Measurements from ENCODE around the gene STK31.
"Not testable (repeated sequence)": the region's sequence is repeated elsewhere in the genome, so short reads cannot be mapped to it uniquely, and the experiment has no call there.

STK31 gene

GRCh38 chr7:23713285-23714149, 3.5 kb downstream of the STK31 start:
- DNase-seq = no peak

GRCh38 chr7:23714150-23714464, 4.1 kb downstream of the STK31 start:
- no peak for DNase-seq

GRCh38 chr7:23714579-23714978, 4.6 kb downstream of the STK31 start:
- no peak for DNase-seq

GRCh38 chr7:23715099-23715498, 5.1 kb downstream of the STK31 start:
- DNase-seq = no peak

- DNase-seq = no peak
Observed at GRCh38 chr7:23717788-23718187, 7.8 kb downstream of the STK31 start.

GRCh38 chr7:23721456-23721855, 11.4 kb downstream of the STK31 start:
- DNase-seq = no peak

GRCh38 chr7:23722587-23723216, 12.7 kb downstream of the STK31 start:
- DNase-seq = not testable (repeated sequence)

GRCh38 chr7:23724113-23724512, 14.1 kb downstream of the STK31 start:
- DNase-seq = not testable (repeated sequence)

GRCh38 chr7:23742051-23742450, 32.0 kb downstream of the STK31 start:
- no peak for DNase-seq

GRCh38 chr7:23743226-23743625, 33.2 kb downstream of the STK31 start:
- DNase-seq = no peak

GRCh38 chr7:23746629-23747028, 36.6 kb downstream of the STK31 start:
- no peak for DNase-seq

GRCh38 chr7:23751852-23752251, 41.8 kb downstream of the STK31 start:
- DNase-seq = no peak

GRCh38 chr7:23758839-23759238, 48.8 kb downstream of the STK31 start:
- DNase-seq = not testable (repeated sequence)

- no peak for DNase-seq
Observed at GRCh38 chr7:23759671-23760391, 49.8 kb downstream of the STK31 start.

GRCh38 chr7:23765943-23766342, 55.9 kb downstream of the STK31 start:
- DNase-seq = no peak

- DNase-seq = no peak
Observed at GRCh38 chr7:23767514-23767913, 57.5 kb downstream of the STK31 start.

- DNase-seq = no peak
Observed at GRCh38 chr7:23768022-23768421, 58.0 kb downstream of the STK31 start.

GRCh38 chr7:23779185-23779800, 69.3 kb downstream of the STK31 start:
- not testable (repeated sequence) for DNase-seq

GRCh38 chr7:23783115-23783514, 73.1 kb downstream of the STK31 start:
- DNase-seq = no peak

- no peak for DNase-seq
Observed at GRCh38 chr7:23787272-23787671, 77.3 kb downstream of the STK31 start.

GRCh38 chr7:23788843-23789242, 78.8 kb downstream of the STK31 start:
- no peak for DNase-seq

- no peak for DNase-seq
Observed at GRCh38 chr7:23791721-23792120, 81.7 kb downstream of the STK31 start.

GRCh38 chr7:23802720-23803397, 92.8 kb downstream of the STK31 start:
- DNase-seq = no peak

All from suppressor macrophage treated with lipopolysaccharide for 1 hour (primary cell).